ENCODE data around the gene TNRC18.
A peak's percentile ranks its signal among the peaks of the same experiment; 100 is the strongest.
"Not testable (repeated sequence)": the region's sequence is repeated elsewhere in the genome, so short reads cannot be mapped to it uniquely, and the experiment has no call there.

Gene TNRC18

DNA sequence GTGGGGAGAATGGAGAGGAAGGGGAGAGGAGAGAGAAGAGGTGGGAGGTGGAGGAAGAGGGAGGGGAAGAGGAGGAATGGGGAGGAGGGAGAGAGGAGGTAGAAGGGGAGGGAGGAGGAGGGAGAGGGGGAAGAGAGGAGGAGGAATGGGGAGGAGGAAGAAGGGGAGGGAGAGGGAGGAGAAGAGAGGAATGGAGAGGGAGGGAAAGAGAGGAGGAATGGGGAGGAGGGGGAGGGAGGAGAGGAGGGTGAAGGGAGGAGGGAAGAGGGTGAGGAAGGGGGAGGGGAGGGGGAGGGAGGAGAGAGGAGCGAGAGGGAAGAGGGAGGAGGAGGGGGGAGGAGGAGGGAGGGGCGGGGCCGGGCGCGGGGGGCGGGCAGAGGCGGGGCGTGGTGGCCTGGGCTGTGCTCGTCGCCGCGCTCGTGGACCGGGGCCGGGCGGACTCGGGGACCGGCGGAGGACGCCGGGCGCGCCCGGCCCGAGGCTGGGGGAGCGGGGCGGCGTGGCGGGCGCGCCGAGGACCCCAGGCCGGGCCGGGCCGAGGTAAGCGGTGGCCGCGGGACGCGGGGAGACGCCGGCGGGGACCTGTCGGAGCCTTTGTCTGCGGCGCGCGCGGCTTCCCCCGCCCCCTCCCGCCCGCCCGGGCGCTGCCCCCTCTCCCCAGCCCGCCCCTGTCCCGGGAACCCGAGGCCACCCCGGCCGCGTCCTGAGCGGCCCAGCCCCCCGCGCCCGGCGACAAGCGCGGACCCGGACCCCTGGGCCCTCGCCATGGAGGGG lies 140.9 kb downstream of the TNRC18 start, which contains the start of gene SLC29A4:
SLC29A4 (plus strand) TSS at position 401 of the 774 bp plus-strand sequence. CDS start 4,874 bp downstream, outside the sequence.
- Histone ChIP-seq H3K23ac (ENCODE audit: low read length) (no peak within 1 kb of the TSS), H3K9ac (ENCODE audit: low read length) (peak within 1 kb of the TSS; percentile 38), H3K79me1 (ENCODE audit: low read length) (no peaks in the 10 kb centered on the region), H3K18ac (ENCODE audit: low read length) (peak within 1 kb of the TSS; percentile 44), H2BK15ac (replicated peaks; ENCODE audit: low read depth) (no peak within 1 kb of the TSS), H3K56ac (ENCODE audit: low read length) (peak within 1 kb of the TSS; percentile 64), H4K8ac (ENCODE audit: low read depth, low read length) (no peak within 1 kb of the TSS), H3K4ac (ENCODE audit: low read depth, low read length) (no peak within 1 kb of the TSS), H3K79me2 (ENCODE audit: control insufficient read depth, insufficient read depth, low read length) (no peaks in the 10 kb centered on the region), H3K4me2 (ENCODE audit: low read length) (peak within 1 kb of the TSS; percentile 50), H2BK5ac (ENCODE audit: low read length) (no peak within 1 kb of the TSS), H3K27me3 (ENCODE audit: insufficient read depth, low read length, poor library complexity) (no peaks in the 10 kb centered on the region), H2AK5ac (ENCODE audit: low read length) (no peak within 1 kb of the TSS), H4K5ac (ENCODE audit: low read length) (no peak within 1 kb of the TSS), H2BK120ac (ENCODE audit: low read depth, low read length) (no peak within 1 kb of the TSS), H3K4me1 (ENCODE audit: control insufficient read depth, low read depth, low read length) (no peaks in the 10 kb centered on the region), H3K27ac (ENCODE audit: low read depth, low read length) (no peak within 1 kb of the TSS), H3K36me3 (ENCODE audit: control insufficient read depth, insufficient read depth, low read length) (no peaks in the 10 kb centered on the region), H3K4me3 (ENCODE audit: low read length) (no peak within 1 kb of the TSS)
- DNase-seq: peak; percentile 40
- WGBS (ENCODE audit: extremely low coverage, insufficient coverage, low lambda C conversion rate): no CpG with 5 or more reads among the region's 69 CpGs

DNA sequence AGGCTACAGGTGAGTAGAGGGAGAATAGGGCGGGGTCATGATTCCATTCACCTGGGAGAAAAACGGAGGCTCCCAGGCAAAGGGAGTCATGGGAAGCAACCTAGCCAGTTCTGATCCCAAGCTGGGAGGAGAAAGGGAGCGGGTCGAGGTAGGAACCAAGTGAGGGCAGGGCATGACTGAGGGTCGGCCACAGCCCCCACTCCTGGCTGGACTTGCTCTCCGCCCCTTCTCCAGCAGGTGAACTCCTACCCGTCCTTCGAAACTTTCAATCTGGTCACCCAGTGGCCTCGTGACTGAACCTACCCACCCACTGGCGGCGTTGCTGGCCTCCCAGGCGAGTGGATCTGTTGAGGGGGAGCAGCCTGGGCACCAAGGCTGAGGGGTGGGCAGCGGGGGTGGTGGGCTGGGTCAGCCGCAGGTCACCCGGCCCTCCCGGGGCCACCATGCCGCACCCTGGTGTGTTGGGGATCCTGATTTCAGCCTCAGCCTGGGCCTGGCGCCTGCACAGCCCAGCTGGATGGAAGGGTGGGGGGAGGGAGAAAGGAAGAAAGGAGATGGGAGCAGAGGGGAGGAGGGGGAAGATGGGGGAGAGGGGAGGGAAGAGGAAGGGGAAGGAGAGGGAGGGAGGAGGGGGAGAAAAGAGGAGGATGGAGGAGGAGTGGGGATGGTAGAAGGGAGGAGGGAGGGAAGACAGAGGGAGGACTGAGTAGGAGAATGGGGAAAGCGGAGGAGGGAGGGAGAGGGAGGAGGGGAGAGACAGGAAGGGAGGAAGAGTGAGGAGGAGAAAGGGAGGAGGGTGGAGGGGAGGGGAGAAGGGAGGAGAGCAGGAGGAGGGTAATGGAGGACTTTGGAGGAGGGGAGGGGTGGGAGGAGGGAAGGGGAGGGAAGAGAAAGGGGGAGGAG lies 141.8 kb downstream of the TNRC18 start:
- not testable (repeated sequence) for H3K27ac ChIP-seq (ENCODE audit: low read depth, low read length); H3K79me2 ChIP-seq (ENCODE audit: control insufficient read depth, insufficient read depth, low read length); H3K9ac ChIP-seq (ENCODE audit: low read length); H3K4me2 ChIP-seq (ENCODE audit: low read length); H3K18ac ChIP-seq (ENCODE audit: low read length); H2BK15ac ChIP-seq (replicated peaks; ENCODE audit: low read depth); H4K5ac ChIP-seq (ENCODE audit: low read length); H3K27me3 ChIP-seq (ENCODE audit: insufficient read depth, low read length, poor library complexity); H2BK5ac ChIP-seq (ENCODE audit: low read length); H3K23ac ChIP-seq (ENCODE audit: low read length); H3K4me3 ChIP-seq (ENCODE audit: low read length); H3K4ac ChIP-seq (ENCODE audit: low read depth, low read length); H3K79me1 ChIP-seq (ENCODE audit: low read length); H2AK5ac ChIP-seq (ENCODE audit: low read length); H2BK120ac ChIP-seq (ENCODE audit: low read depth, low read length); H4K8ac ChIP-seq (ENCODE audit: low read depth, low read length); H3K36me3 ChIP-seq (ENCODE audit: control insufficient read depth, insufficient read depth, low read length); H3K4me1 ChIP-seq (ENCODE audit: control insufficient read depth, low read depth, low read length)
- peak overlapping the region; percentile 34 for H3K56ac ChIP-seq (ENCODE audit: low read length)
- no CpG with 5 or more reads among the region's 19 CpGs for WGBS (ENCODE audit: extremely low coverage, insufficient coverage, low lambda C conversion rate)
- peak; percentile 48 for DNase-seq

DNA sequence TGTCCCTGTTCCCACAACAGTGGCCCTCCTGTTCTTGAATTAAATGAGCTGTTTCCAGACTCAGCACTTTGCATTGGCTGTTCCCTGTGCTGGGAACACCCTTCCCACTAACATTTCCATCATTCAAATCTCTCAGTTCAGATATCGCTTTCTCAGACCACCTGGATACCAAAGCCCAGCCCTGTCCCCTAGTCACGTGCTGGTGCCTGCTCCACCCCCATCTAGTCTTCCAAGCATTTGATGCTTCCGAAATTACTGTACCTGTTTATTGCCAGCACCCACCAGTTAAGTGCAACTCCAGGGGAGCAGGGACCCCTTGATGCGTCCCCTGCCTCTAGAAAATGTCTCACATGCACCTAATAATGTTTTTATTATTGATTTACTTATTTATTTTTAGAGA lies 143.9 kb downstream of the TNRC18 start:
- no peak overlapping the region for H3K4ac ChIP-seq (ENCODE audit: low read depth, low read length)
- H3K27me3 ChIP-seq (ENCODE audit: insufficient read depth, low read length, poor library complexity): no peaks in the 10 kb centered on the region
- no peak overlapping the region for H4K5ac ChIP-seq (ENCODE audit: low read length)
- H3K9ac ChIP-seq (ENCODE audit: low read length): no peak overlapping the region
- no peak overlapping the region for H2BK15ac ChIP-seq (replicated peaks; ENCODE audit: low read depth)
- H4K8ac ChIP-seq (ENCODE audit: low read depth, low read length): no peak overlapping the region
- H3K4me3 ChIP-seq (ENCODE audit: low read length): no peak overlapping the region
- H3K23ac ChIP-seq (ENCODE audit: low read length): no peak overlapping the region
- no peak for DNase-seq
- WGBS (ENCODE audit: extremely low coverage, insufficient coverage, low lambda C conversion rate): no CpG with 5 or more reads among the region's 4 CpGs
- no peaks in the 10 kb centered on the region for H3K36me3 ChIP-seq (ENCODE audit: control insufficient read depth, insufficient read depth, low read length)
- H3K27ac ChIP-seq (ENCODE audit: low read depth, low read length): no peak overlapping the region
- no peak overlapping the region for H3K56ac ChIP-seq (ENCODE audit: low read length)
- H3K18ac ChIP-seq (ENCODE audit: low read length): no peak overlapping the region
- H3K79me2 ChIP-seq (ENCODE audit: control insufficient read depth, insufficient read depth, low read length): no peaks in the 10 kb centered on the region
- H3K4me2 ChIP-seq (ENCODE audit: low read length): no peak overlapping the region
- no peaks in the 10 kb centered on the region for H3K4me1 ChIP-seq (ENCODE audit: control insufficient read depth, low read depth, low read length)
- no peaks in the 10 kb centered on the region for H3K79me1 ChIP-seq (ENCODE audit: low read length)
- H2AK5ac ChIP-seq (ENCODE audit: low read length): no peak overlapping the region
- H2BK5ac ChIP-seq (ENCODE audit: low read length): no peak overlapping the region
- H2BK120ac ChIP-seq (ENCODE audit: low read depth, low read length): no peak overlapping the region

DNA sequence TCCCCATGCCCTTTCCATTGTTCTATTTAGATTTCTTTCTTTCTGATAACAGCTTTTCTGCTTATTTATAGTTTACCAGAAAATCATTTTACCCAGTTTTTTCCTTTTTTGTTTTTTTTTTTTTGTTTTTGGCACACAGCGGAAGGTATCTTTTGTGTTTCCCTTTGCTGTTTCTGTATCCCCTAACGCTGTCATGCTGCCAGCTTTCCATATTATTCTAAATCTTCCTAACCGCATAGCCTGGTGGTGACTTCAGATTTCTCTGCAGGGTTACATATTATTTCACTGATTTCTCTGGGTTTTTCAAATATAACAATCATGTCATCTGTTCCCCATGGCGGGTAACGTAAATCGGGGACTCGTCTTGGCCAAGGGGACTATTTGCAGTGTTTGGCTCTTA lies 144.9 kb downstream of the TNRC18 start:
- no peak overlapping the region for H3K4ac ChIP-seq (ENCODE audit: low read depth, low read length)
- H2BK15ac ChIP-seq (replicated peaks; ENCODE audit: low read depth): no peak overlapping the region
- no peak overlapping the region for H3K9ac ChIP-seq (ENCODE audit: low read length)
- H3K23ac ChIP-seq (ENCODE audit: low read length): no peak overlapping the region
- no peak overlapping the region for H3K4me2 ChIP-seq (ENCODE audit: low read length)
- H2BK5ac ChIP-seq (ENCODE audit: low read length): no peak overlapping the region
- no peak overlapping the region for H3K18ac ChIP-seq (ENCODE audit: low read length)
- no peak overlapping the region for H3K56ac ChIP-seq (ENCODE audit: low read length)
- no peaks in the 10 kb centered on the region for H3K4me1 ChIP-seq (ENCODE audit: control insufficient read depth, low read depth, low read length)
- H3K36me3 ChIP-seq (ENCODE audit: control insufficient read depth, insufficient read depth, low read length): no peaks in the 10 kb centered on the region
- H3K27me3 ChIP-seq (ENCODE audit: insufficient read depth, low read length, poor library complexity): no peaks in the 10 kb centered on the region
- no peak overlapping the region for H3K27ac ChIP-seq (ENCODE audit: low read depth, low read length)
- no peak overlapping the region for H4K8ac ChIP-seq (ENCODE audit: low read depth, low read length)
- no peaks in the 10 kb centered on the region for H3K79me2 ChIP-seq (ENCODE audit: control insufficient read depth, insufficient read depth, low read length)
- H3K79me1 ChIP-seq (ENCODE audit: low read length): no peaks in the 10 kb centered on the region
- DNase-seq: no peak
- no CpG with 5 or more reads among the region's 7 CpGs for WGBS (ENCODE audit: extremely low coverage, insufficient coverage, low lambda C conversion rate)
- no peak overlapping the region for H3K4me3 ChIP-seq (ENCODE audit: low read length)
- H4K5ac ChIP-seq (ENCODE audit: low read length): no peak overlapping the region
- H2AK5ac ChIP-seq (ENCODE audit: low read length): no peak overlapping the region
- no peak overlapping the region for H2BK120ac ChIP-seq (ENCODE audit: low read depth, low read length)

DNA sequence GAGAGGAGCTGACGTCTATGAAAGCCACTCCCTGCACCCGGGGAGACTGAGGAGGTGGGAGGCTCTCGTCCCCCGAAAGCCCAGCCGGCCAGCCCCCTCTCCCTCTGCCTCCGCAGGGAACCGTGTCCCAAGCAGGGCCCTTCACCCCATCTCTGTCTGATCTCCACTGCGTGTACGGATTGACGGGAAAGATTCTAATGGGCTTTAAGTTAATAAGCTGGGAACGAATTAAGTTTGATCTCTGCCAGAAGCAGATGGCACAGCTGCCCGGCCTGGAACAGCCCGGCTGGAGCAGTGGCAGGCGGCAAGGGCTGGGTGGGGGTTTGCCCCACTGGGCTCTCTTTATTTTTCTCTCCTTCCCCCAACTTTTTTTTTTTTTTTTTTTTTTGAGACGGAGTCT lies 147.0 kb downstream of the TNRC18 start:
- H3K4me3 ChIP-seq (ENCODE audit: low read length): no peak overlapping the region

More for the DNA sequence above, 147.0 kb downstream of the TNRC18 start:
- DNase-seq: no peak
- H3K27me3 ChIP-seq (ENCODE audit: insufficient read depth, low read length, poor library complexity): no peaks in the 10 kb centered on the region
- no peak overlapping the region for H2AK5ac ChIP-seq (ENCODE audit: low read length)
- no peak overlapping the region for H4K5ac ChIP-seq (ENCODE audit: low read length)
- no peaks in the 10 kb centered on the region for H3K36me3 ChIP-seq (ENCODE audit: control insufficient read depth, insufficient read depth, low read length)
- H4K8ac ChIP-seq (ENCODE audit: low read depth, low read length): no peak overlapping the region
- no peaks in the 10 kb centered on the region for H3K79me1 ChIP-seq (ENCODE audit: low read length)
- H3K4me2 ChIP-seq (ENCODE audit: low read length): no peak overlapping the region
- H3K79me2 ChIP-seq (ENCODE audit: control insufficient read depth, insufficient read depth, low read length): no peaks in the 10 kb centered on the region
- H2BK5ac ChIP-seq (ENCODE audit: low read length): no peak overlapping the region
- H3K27ac ChIP-seq (ENCODE audit: low read depth, low read length): no peak overlapping the region
- no peaks in the 10 kb centered on the region for H3K4me1 ChIP-seq (ENCODE audit: control insufficient read depth, low read depth, low read length)
- H3K9ac ChIP-seq (ENCODE audit: low read length): no peak overlapping the region
- no peak overlapping the region for H3K23ac ChIP-seq (ENCODE audit: low read length)
- H2BK120ac ChIP-seq (ENCODE audit: low read depth, low read length): no peak overlapping the region
- H2BK15ac ChIP-seq (replicated peaks; ENCODE audit: low read depth): no peak overlapping the region
- no peak overlapping the region for H3K56ac ChIP-seq (ENCODE audit: low read length)
- no peak overlapping the region for H3K18ac ChIP-seq (ENCODE audit: low read length)
- no peak overlapping the region for H3K4ac ChIP-seq (ENCODE audit: low read depth, low read length)
- WGBS (ENCODE audit: extremely low coverage, insufficient coverage, low lambda C conversion rate): no CpG with 5 or more reads among the region's 15 CpGs
